Subcutaneous abdominal adipose tissue (tissue), 5 donors: ENCODE measurements around the gene COL10A1.
"Not testable (repeated sequence)": the region's sequence is repeated elsewhere in the genome, so short reads cannot be mapped to it uniquely, and the experiment has no call there.

Experiments used
- H3K27ac ChIP-seq: one replicate; pipeline ENCODE4 v1.7.0; 2013; ENCODE audit warnings: low read depth, mild to moderate bottlenecking, inconsistent platforms, low read length, moderate library complexity
- H3K27me3 ChIP-seq, 5 donors: one replicate each; pipeline ENCODE4 v1.7.0; 2013; ENCODE audit warnings: low read length in 5 of 5, inconsistent platforms in 1 of 5; ENCODE audit not compliant: control insufficient read depth in 5 of 5, insufficient read depth in 4 of 5
- H3K36me3 ChIP-seq, 5 donors: one replicate each; pipeline ENCODE4 v1.7.0; 2013; ENCODE audit warnings: low read length in 5 of 5; ENCODE audit not compliant: control insufficient read depth in 5 of 5, insufficient read depth in 5 of 5
- H3K4me1 ChIP-seq, 5 donors: one replicate each; pipeline ENCODE4 v1.7.0; 2013; ENCODE audit warnings: low read length in 5 of 5, mild to moderate bottlenecking in 3 of 5, moderate library complexity in 1 of 5; ENCODE audit not compliant: control insufficient read depth in 5 of 5, insufficient read depth in 5 of 5
- H3K4me3 ChIP-seq, 5 donors: one replicate each; pipeline ENCODE4 v1.7.0; 2013; ENCODE audit warnings: low read length in 5 of 5, low read depth in 1 of 5
- H3K9ac ChIP-seq, 5 donors: one replicate each; pipeline ENCODE4 v1.7.0; 2013; ENCODE audit warnings: low read length in 5 of 5, mild to moderate bottlenecking in 4 of 5, moderate library complexity in 3 of 5
- H3K9me3 ChIP-seq, 5 donors: one replicate each; pipeline ENCODE4 v1.7.0; 2013; ENCODE audit warnings: low read length in 5 of 5; ENCODE audit not compliant: control insufficient read depth in 5 of 5
- donor health status: healthy.
- donor health status: healthy.
- donor health status: healthy.
- donor health status: healthy.
- donor health status: healthy.

Gene COL10A1

DNA sequence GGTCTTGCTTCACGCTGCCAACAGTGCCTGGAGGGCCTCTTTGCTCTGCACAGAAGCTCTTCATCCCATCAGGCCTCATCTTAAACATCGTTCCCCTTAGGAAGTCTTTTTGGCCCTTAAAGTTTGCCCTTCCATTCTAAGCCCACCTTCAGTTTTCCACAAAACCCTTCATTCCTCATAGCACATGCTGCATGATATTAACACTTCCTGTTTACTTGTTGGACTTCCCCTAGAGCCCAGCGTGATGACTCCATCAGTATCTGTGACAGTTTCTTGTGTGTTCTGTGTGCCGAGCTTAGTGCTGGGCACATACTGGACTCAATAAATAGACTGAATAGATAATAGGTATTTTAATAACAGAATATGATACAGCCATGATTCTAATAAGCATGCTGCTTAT, 23.1 kb downstream of the COL10A1 start:
- Histone ChIP-seq H3K36me3 (no peaks in the 10 kb centered on the region), H3K4me3 (no peak overlapping the region), H3K4me1 (peaks cover 0 to 33% (median 27%) of the 10 kb centered on the region in 5 donors), H3K9ac (no peak overlapping the region), H3K9me3 (no peaks in the 10 kb centered on the region), H3K27ac (no peak overlapping the region), H3K27me3 (no peaks in the 10 kb centered on the region)

DNA sequence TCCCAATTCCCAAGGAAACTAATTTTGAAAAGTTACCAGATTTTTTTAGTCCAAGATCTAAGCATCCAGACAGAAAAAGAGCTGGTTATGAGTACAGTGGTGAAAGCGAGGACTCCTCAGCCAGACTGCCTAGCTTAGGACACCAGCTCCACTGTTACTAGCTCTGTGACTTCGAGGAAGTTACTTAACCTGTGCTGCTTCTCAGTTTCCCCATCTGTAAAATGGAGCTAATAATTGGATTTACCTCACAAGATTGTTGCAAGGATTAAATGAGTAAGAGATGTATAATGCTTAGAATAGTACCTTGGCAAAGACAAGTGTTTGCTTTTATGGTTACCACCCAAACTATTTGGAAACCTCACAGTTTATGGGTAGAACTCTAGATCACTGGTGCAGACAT, 24.1 kb downstream of the COL10A1 start:
- Histone ChIP-seq H3K27ac (no peak overlapping the region), H3K36me3 (no peaks in the 10 kb centered on the region), H3K9me3 (no peaks in the 10 kb centered on the region), H3K9ac (peak overlapping the region in 4 of 5 donors; percentile 72 to 90 (median 75)), H3K27me3 (no peaks in the 10 kb centered on the region), H3K4me1 (peaks cover 0 to 33% (median 27%) of the 10 kb centered on the region in 5 donors), H3K4me3 (peak overlapping the region; percentile 82 to 90 (median 87))

DNA sequence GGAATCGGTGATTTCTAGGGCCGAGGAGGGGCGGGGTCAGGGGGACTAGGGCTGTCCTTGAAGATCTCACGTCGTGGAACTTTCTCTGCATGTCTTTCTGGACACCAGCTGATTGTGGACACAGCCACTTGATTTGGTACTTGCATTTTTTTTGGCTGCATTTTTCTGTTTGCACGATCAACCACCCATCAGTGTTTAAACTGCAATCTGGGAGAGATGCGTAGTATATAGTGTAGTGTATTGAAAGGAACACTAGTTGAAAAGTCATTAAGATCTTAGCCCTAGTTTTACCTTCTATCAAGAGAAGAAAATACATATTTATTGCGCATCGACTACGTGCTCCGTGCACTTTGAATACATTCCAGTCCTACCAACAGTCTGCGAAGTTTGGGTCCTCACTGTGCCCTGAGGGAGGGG, 24.6 kb downstream of the COL10A1 start:
- Histone ChIP-seq H3K9me3 (peaks cover 0 to 4% (median 0%) of the 10 kb centered on the region in 5 donors), H3K27ac (peak overlapping the region; percentile 81), H3K4me1 (peaks cover 0 to 33% (median 27%) of the 10 kb centered on the region in 5 donors), H3K27me3 (no peaks in the 10 kb centered on the region), H3K9ac (peak overlapping the region; percentile 69 to 90 (median 74)), H3K36me3 (no peaks in the 10 kb centered on the region), H3K4me3 (peak overlapping the region; percentile 82 to 90 (median 87))

DNA sequence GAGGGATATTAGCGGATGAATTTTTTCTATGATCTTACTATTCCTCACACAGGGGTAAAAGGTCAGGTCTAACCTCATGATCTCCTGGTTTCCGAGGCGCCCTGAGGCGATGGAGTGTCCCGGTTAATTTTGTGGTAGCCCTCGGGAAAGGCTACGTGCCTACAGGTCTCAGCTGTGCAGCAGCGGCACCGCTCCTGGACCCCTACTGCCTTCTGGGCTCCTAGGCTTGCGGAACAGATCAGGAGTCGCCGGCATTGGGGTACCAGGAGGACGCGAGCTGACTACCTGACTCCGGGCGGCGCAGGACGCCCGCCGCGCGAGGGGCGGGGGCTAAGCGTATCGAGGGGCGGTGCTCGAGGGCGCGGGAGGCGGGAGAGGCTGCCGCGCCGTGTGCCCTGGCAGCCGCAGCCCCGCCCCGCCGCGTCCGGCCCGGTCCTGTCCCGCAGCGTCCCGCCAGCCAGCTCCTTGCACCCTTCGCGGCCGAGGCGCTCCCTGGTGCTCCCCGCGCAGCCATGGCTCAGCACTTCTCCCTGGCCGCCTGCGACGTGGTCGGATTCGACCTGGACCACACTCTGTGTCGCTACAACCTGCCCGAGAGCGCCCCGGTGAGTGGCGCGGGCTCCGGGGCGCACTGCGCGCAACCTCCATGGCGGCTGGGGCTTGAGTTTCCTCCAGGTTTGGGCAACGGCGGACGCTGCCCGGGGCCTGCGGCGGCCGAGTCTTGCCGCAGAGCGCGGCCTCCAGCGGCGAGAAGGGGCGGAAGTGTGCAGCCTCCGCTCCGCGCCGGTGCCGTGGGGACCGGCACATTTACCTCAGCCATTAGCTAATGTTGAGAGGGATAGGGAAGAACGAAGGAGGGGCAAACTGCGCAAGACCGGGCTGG, 25.3 kb downstream of the COL10A1 start, which contains the start of gene NT5DC1:
Gene NT5DC1, plus strand, starts transcription at position 435 of the 883 bp plus-strand sequence. Its CDS starts 78 bp downstream, at position 513.
- Histone ChIP-seq H3K9ac (peak within 1 kb of the TSS; percentile 69 to 90 (median 74)), H3K36me3 (no peaks in the 10 kb centered on the region), H3K27ac (peak within 1 kb of the TSS; percentile 81), H3K9me3 (peaks cover 0 to 8% (median 5%) of the 10 kb centered on the region in 5 donors), H3K27me3 (no peaks in the 10 kb centered on the region), H3K4me1 (peaks cover 0 to 27% (median 23%) of the 10 kb centered on the region in 5 donors), H3K4me3 (peak within 1 kb of the TSS; percentile 84 to 93 (median 89))

DNA sequence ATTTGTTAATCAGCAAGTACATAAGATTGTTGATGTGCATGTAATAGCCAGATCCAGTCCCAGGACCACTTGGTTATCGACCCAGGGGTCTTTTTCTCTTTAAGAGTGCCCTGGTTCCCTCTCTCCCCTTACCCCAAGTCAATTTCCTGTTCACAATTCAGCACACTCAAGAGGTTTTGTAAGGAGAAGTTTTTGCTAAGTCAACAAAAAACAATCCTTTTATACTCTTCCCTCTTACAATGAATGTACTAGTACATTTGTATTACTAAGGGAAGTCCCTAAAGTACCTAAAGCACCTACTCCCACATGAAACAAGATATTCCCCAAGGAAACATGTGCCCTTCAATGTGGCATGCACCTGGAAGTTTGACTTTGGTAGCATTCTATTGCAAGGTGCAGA, 26.9 kb downstream of the COL10A1 start:
- H3K4me1 ChIP-seq: peaks cover 0 to 27% (median 23%) of the 10 kb centered on the region in 5 donors
- H3K27ac ChIP-seq: no peak overlapping the region
- H3K9ac ChIP-seq: no peak overlapping the region
- no peak overlapping the region for H3K4me3 ChIP-seq
- peaks cover 0 to 8% (median 5%) of the 10 kb centered on the region in 5 donors for H3K9me3 ChIP-seq
- no peaks in the 10 kb centered on the region for H3K36me3 ChIP-seq
- H3K27me3 ChIP-seq: no peaks in the 10 kb centered on the region

DNA sequence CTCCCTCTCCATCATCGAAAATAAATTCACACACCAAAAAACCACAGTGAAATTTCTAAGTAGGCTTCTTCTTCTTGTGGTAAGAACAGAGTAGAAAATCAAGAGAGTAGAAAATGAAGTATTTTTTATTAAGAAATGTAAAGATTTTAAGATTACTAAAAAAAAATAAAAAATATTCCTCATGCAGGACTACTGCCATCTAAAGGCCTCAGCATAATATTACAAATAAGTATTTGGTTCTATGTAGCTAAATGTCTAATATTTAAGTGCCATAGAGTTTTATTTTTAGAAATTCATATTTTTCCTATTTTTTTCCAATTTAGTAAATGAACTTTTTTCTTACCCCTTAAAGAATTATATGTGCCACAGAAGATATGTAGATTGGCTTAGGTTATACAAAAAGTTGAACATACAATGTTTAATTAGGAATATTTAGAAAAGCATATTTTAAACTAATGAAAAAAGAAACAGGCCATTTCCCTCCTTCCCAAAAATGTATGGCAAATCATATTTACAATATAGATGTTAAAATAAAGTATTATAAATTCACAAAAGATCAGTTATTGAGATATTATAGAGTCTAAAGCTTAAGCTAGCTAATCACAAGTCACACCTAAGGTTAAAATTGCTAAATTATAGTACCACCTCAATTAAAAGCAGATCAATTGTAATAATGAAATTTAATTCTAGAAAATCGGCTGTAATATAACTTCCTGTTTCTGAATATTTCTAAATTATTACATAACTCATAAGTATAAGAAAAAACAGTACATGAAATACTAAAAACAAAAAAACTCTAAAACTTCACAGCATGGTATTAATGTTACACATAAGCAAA, 28.7 kb downstream of the COL10A1 start:
- Histone ChIP-seq H3K4me1 (peaks cover 0 to 20% (median 18%) of the 10 kb centered on the region in 5 donors), H3K9ac (no peak overlapping the region), H3K27ac (no peak overlapping the region), H3K4me3 (no peak overlapping the region), H3K9me3 (peaks cover 0 to 8% (median 5%) of the 10 kb centered on the region in 5 donors), H3K27me3 (no peaks in the 10 kb centered on the region), H3K36me3 (no peaks in the 10 kb centered on the region)

DNA sequence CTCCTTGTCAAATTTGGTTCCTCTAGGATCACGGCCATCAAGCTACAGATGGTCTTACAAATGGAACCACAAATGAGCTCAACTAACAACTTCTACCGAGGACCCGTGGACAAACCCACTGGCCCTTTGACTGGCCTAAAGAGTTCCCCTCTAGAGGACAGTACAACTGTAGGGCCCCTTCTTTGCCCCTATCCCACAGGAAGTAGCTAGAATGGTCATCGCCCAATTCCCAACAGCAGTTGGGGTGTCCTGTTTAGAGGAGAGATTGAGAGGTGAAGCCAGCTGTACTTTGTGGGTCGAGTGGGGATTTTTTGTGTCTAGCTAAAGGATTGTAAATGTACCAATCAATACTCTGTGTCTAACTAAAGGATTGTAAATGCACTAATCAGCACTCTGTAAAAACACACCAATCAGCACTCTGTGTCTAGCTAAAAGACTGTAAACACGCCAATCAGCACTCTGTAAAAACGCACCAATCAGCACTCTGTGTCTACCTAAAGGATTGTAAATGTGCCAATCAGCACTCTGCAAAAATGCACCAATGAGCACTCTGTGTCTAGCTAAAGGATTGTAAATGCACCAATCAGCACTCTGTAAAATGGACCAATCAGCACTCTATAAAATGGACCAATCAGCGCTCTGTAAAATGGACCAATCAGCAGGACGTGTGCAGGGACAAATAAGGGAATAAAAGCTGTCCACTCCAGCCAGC, 29.7 kb downstream of the COL10A1 start:
- not testable (repeated sequence) for H3K27ac ChIP-seq, H3K9me3 ChIP-seq, H3K9ac ChIP-seq, H3K4me3 ChIP-seq, H3K36me3 ChIP-seq, H3K27me3 ChIP-seq
- peaks cover 0 to 10% (median 8%) of the 10 kb centered on the region in 5 donors for H3K4me1 ChIP-seq

DNA sequence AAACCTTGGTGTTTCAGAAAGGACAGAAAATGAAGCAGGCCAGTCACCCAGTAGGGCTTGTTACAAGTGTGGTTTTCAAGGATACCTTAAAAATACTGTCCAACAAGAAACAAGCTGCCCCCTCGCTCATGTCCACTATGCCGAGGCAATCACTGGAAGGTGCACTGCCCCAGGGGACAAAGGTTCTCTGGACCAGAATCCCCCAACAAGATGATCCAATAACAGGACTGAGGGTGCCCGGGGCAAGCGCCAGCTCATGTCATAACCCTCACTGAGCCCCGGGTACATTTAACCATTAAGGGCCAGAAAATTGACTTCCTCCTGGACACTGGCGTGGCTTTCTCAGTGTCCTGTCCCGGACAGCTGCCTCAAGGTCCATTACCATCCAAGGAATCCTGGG, 31.9 kb downstream of the COL10A1 start:
- Histone ChIP-seq H3K27me3 (no peaks in the 10 kb centered on the region), H3K4me3 (no peak overlapping the region)

DNA sequence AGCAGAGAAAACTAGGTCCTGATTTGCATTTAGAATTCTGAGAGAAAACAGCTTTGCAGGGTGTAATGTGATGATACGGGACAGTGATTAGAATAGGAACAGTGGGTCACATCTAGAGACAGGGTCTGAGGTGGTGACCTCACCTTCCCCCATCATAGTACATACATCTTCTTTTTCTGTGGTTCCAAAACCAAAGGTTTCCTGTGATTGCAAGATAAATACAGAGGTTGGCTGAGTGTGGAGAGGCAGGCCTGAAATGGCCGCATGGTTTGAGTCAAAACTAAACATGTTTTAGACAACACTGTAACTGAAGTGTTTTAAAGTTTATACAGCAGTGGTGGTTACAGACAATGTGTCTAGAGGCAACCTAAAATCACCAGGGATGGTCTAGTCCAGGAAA, 35.7 kb downstream of the COL10A1 start:
- no peak overlapping the region for H3K27ac ChIP-seq
- H3K27me3 ChIP-seq: no peaks in the 10 kb centered on the region
- no peak overlapping the region for H3K4me3 ChIP-seq
- H3K9ac ChIP-seq: no peak overlapping the region
- H3K4me1 ChIP-seq: no peaks in the 10 kb centered on the region
- H3K9me3 ChIP-seq: no peaks in the 10 kb centered on the region
- no peaks in the 10 kb centered on the region for H3K36me3 ChIP-seq

More for the DNA sequence above, 31.9 kb downstream of the COL10A1 start:
- H3K27ac ChIP-seq: no peak overlapping the region
- no peak overlapping the region for H3K9ac ChIP-seq
- no peaks in the 10 kb centered on the region for H3K4me1 ChIP-seq
- no peaks in the 10 kb centered on the region for H3K36me3 ChIP-seq
- peaks cover 0 to 8% (median 5%) of the 10 kb centered on the region in 5 donors for H3K9me3 ChIP-seq
